HG03457 (cell line): ENCODE data around the gene DNAH14.
"Not testable (repeated sequence)": the region's sequence is repeated elsewhere in the genome, so short reads cannot be mapped to it uniquely, and the experiment has no call there.

Experiments used
- ATAC-seq: cut with Tn5 transposase; IDR thresholded peaks from one replicate; pipeline ENCODE4 v1.9.1; 2021; ENCODE audit warnings: moderate number of reproducible peaks; ENCODE audit not compliant: unreplicated experiment

The DNAH14 gene

DNA sequence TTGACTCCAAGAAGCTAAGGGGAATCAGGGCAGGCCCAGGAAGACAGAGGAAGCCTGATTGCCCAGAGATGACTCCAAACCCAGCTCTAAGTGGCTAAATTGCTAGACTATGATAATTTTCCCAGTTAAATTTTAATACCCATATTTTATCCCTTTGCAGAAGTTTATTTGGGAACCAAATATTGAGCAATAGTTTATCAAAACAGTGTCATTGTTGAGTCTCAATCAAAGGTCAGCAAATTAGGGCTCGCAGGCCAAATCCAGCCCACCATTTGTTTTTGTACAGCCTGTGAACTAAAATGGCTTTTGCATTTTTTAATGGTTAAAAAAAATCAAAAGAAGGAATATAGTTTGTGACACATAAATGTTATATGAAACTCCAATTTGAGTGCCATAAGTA, 451.2 kb downstream of the DNAH14 start:
- no peak for ATAC-seq

DNA sequence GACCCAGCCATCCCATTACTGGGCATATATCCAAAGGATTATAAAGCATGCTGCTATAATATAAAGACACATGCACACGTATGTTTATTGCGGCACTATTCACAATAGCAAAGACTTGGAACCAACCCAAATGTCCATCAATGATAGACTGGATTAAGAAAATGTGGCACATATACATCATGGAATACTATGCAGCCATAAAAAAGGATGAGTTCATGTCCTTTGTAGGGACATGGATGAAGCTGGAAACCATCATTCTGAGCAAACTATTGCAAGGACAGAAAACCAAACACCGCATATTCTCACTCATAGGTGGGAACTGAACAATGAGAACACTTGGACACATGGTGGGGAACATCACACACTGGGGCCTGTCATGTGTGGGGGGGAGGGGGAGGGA, 457.4 kb downstream of the DNAH14 start:
- ATAC-seq = not testable (repeated sequence)

DNA sequence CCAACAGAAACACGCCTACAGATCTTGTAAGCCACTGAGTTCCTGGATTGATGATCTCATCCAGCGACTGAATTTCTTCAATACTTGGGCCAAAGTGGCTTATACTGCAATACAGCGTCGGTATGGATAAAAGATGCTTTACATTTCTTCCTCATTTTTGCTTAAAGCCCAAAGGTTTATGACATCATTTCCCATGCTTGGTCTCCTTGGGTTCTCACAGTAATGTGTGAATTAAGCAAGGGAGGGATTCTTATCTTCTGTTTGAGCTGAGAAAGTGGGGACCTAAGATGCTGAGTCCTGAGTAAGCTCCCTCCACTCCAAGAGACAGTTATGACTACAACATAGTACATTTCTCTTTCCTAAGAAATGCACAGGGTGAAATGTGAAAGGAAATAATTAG, 458.9 kb downstream of the DNAH14 start:
- no peak for ATAC-seq

DNA sequence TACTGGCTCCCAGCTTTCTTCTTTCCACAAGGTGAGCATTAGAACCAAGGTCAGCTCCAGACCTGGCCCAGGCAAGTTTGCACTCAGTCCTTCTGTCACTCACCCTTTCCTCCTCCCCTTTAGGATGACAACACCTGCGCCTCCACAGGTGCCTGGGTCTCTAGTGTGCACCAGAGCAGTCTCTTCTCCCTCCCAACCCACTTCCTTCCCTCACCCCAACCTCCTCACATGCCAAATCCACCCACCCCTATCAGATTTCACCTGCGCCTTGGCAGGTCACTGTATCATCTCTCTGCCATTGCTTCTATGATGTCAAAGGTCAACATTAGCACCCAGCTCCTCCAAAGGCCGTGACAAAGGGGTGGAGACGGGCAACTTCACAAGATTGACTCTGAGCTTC, 460.4 kb downstream of the DNAH14 start:
- ATAC-seq = no peak

DNA sequence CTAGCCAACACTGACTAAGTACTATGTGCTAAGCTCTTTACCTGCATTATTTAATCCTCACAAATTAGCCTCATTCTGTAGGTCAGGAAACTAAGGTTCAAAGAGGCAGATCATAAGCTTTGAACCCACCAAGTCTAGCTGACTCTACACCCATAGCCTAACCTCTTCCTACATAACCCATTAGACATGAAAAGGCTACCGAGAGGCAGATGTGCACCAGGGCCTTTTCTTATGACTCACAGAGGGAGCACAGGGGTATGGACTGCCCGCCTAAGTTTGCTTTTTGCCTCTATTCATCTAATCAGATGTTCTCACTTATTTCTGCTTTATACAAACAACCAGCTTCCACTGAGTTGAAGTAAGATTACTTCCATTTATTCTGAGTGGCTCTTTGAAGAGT, 466.9 kb downstream of the DNAH14 start:
- no peak for ATAC-seq

DNA sequence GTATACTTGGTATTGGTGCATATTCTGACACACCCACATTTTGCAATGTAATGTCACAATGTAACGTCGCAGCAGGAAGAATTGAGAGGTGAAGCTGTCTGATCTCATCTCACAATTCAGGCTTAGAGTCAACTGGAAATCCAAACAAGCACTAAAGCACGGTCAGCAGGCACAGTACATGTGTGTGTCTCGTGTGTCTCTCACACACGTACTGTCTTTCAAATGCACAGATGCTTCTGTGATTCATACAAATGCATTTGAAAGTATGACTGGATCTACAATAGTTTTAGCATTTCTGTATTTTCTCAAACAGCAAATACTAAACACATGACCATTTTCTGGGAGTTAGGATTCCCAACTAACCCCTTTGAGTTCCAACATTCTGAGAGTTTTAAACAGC, 471.5 kb downstream of the DNAH14 start:
- no peak for ATAC-seq

DNA sequence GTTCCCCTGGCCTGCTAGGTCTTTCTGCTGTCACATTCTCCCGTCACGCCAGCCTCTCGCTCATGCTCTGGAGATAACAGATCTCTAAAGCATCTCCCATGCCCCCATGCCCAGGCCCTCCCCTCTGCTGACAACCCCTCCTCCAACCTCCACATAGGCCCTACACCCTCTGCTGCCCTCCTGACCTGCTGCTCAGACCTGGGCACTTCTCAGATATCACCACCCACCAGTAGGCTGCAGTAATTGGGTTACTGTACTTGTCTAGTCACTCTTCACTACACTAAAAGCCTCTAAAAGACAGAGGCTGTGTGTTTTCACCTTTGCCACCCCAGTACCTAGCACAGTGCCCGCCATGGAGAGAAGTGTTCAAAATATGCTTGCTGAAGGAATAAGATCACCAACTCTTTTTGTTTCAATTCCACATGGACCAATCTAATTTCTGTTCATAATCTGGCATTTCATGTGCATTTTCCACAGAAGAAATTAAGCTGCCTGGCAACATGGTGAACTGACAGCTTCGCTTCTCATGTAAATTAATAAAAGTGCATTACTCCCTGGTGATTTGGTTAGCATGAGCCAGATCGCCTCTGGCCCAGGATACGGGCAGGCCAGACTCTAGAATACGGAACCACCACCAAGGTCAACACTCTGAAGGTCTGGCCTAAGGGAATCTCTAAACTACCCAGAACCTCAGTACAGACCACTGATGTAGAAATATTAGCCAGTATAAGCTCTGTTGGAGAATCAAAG, 477.7 kb downstream of the DNAH14 start:
- no peak for ATAC-seq

DNA sequence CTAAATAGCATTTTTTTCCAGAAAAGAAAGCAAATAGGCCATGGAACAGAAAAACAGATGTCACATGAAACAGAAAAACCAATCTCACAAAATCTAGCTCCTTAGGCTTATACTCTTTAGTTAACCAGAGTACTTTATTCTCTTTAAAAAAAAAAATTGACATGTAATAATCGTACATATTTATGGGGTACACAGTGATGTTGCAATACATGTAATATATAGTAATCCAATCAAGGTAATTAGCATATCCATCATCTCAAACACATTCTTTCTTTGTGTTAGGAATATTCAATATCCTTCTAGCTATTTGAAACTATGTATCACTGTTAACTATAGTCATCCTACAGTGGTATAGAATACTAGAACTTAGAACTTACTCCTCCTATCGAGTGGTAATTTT, 478.3 kb downstream of the DNAH14 start:
- no peak for ATAC-seq

DNA sequence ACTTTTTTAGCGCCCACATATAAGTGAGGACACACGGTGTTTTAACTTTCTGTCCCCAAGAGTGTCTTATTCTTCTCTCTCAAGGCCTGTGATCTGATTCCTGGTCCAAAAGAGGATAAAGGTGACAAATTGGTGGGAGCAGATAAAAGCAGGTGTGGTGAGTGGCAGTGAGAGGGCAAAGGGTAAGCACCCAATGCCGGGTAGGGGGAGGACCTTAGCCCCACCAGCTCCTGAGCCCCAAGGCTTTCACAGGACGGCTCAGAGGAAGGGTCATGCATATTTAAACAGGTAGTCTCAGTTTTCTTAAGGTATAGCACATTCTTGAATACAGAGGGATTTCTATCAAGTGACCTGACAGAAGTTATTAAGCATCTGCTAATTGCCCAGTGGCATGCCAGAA, 478.8 kb downstream of the DNAH14 start:
- ATAC-seq = no peak

DNA sequence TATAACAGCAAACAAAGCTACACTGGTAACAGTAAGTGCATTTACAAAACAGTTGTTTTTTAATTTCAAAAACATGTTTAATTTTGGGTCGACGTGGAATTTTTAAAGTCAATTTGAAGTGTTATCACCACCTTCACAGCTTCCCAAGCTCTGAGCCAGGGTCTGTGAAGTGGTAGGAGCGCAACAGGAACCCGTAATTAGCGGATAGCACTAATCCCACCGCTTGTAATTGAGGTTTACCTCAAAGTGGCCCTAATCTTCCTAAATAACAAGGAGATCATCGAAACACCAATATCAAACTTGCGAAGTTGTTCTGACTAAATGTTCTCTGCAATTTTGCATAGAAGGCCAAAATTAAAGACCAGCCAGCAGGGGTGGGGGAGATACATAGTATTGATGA, 479.6 kb downstream of the DNAH14 start:
- no peak for ATAC-seq

DNA sequence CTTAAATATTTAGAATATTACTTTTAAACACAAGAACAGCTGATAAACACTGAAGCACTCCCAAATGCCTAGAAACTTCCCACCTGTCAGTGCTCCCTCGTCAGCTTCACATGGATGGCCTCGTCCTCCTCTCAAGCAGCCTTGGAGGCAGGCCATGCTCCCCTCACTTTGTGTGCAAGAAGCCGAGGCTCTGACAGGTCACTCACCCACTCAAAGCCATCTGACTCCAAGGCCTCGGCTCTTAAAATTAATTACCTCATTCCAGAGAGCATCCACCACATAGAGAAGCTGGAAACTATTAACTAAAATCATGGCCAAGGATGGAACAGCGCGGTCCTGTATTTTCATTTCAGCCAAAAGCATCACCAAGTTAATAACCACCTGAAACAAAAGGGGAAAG, 480.6 kb downstream of the DNAH14 start:
- no peak for ATAC-seq

DNA sequence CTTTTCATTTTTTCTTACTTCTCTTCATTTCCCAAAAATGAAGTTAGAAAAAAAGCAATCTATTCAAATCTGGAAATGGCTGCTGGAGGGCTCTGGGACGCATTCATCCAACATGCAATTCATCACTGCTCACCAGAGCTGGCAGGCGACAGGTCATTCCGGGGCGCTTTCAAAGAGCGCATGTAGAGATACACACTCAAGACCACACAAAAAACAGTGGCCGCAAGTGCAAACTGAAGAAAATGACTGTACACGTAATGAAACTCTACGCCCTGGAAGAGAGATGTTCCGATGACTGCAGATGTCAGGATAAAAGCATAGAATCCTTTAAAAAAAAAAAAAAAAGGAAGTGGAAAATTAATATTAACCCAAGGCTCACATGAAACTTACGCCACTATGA, 482.8 kb downstream of the DNAH14 start:
- ATAC-seq = no peak

DNA sequence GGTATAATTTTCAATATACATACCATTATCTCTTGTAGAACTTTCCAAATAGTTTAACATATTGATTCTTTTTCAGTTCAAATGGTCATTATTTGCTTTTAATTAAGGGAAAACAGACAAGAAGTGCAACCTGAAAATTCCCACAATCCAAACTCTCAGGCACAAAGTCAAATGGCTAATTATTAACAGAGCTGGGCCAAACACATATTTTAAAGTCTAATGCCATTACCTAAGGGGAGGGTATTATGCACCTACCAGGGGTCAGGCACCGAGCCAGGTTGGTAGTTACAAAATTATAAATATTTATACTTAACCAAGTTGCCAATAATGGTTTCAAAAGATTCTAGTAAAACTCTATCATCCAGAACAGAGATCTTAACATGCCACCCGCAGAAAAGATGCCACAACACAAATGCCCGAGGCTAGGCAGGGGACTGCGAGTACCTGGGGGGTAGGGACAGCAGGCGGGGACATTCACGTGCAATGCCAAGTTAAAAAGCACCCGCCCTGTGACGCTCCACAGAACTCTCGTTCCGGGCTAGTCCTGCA, 483.4 kb downstream of the DNAH14 start:
- no peak for ATAC-seq

DNA sequence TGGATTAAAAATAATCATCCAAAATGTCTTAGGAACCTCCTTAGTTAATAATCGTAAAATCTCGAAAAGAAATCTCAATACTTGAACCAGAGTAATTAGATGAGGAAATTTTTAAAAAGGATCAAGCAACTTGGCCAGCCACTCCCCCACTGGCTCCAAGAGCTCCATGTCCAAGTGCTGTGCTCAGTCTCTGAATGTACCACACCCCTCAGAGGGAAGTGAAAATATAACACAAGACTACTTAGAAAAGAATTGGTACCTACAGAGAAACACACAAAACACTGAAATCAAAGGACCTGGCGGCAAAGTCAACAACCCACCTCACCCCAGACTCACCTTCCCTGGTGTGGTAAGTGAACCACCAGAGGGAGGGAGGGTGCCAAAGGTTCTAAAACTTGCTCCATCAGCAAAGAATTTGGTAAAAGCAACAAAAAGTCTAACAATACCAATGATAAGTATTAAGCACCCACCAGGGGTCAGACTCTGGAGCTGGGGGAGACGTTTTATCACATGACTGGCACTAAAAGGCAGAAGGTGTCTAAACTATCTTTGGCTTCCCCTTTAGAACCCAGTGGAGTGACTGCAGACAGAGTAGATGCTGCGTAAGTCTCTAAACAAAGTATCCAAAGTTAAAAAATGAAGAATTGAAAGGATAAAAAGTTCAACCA, 484.4 kb downstream of the DNAH14 start:
- ATAC-seq = no peak

DNA sequence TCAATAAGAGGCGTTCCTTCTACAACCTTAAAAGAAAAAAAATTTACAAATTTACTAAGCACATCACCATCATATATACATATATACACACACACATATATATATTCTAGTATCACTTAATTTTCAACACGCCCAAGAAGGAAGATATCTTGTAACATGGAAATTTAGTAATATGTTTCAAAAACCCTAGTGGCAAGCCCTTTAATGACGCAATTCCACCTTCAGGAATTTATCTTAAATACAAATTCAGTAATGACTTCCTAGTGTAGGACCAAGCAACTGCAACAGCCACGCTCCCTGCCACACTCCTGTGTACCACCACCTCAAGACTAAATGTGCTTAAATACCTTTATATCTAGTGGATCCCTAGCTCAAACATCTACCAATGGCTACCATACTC, 485.8 kb downstream of the DNAH14 start:
- ATAC-seq = no peak

DNA sequence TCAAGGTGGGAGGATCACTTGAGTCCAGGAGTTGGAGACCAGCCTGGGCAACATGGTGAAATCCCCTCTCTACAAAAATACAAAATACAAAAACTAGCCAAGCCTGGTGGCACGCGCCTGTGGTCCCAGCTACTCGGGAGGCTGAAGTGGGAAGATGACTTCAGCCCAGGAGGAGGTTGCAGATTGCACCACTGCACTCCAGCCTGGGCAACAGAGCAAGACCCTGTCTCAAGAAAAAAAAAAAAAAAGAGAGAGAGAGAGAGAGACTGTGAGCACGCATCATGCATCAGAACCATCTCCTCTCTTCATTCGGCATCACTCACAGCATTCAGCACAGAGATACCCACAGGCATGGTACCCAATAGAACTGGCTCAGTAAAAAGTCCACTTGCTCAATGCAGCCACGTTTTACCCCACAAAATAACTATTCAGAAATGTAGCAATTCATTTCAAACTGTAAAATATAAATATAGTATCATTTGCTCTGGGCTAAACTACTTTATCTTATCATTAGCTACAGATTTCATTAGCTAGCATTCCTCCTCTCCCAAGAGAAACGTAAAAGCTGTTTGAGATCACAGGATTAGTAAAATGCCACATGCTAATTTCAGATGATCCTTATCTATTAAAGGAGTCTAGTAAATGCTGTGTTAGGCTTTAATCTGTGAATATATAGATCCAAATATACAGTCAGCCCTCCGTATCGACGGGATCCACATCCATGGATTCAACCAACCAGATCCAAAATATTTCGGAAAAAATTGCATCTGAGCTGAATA, 486.7 kb downstream of the DNAH14 start:
- no peak for ATAC-seq

DNA sequence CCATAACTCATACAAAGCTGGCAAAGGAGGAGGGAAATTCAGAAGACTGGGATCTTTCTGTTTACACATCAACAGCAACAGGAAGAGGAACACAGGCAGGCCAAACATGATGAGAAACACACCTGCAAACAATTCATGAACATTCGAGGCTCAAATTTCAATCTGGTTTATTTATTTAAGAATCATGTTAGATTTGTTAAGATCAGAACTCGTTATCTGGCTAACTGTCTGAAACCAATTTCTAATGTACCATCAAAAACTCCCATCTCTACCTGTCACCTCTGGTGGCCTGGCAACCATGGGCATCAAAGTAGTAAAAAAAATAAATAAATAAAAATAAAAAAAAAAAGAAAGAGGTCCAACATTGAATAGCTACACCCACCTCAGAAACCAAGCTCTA, 488.6 kb downstream of the DNAH14 start:
- no peak for ATAC-seq

DNA sequence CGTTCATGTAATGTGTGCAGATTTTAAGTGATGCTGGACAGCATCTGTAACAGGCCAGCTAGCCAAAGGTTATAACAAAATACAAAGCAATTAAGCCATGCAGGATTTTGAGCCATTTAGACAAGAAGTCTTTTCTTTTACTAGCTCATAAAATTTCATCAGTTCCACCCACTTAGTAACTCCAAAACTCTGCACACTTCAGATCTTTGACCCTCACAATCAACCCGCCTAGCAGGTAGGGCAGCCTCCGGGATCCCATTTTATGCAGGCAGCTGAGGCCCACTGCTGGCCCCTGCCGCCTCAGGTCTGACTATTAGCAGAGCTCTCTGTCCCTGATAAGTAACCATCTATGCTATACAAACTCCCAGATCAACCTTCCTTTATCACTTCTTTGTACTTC, 489.1 kb downstream of the DNAH14 start:
- no peak for ATAC-seq

DNA sequence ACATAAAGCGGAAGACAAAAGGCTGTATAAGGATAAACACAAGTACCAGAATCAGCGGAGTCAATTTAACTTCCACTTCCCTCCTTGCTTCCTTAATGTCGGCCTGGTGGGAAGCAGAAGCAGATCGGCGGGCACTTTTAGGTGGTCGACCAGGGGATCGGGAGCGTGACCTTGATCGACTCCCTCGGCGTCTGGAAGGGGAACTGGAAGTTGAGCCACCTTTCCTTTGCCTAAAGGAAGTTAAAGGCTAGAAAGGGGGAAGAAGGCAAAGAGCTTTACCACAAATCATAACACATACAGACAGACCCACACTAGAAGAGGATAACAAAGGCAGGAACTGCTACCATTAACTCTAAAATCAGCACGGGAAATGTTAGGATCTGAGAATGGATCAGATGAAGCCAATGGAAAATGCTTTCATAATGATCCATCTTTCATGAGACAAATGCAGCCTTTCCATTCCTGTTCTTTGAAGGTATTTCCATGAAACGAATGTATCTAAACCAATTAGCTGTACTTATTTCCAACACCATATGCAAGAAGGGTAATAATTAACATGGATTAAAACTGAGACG, 492.6 kb downstream of the DNAH14 start:
- no peak for ATAC-seq

DNA sequence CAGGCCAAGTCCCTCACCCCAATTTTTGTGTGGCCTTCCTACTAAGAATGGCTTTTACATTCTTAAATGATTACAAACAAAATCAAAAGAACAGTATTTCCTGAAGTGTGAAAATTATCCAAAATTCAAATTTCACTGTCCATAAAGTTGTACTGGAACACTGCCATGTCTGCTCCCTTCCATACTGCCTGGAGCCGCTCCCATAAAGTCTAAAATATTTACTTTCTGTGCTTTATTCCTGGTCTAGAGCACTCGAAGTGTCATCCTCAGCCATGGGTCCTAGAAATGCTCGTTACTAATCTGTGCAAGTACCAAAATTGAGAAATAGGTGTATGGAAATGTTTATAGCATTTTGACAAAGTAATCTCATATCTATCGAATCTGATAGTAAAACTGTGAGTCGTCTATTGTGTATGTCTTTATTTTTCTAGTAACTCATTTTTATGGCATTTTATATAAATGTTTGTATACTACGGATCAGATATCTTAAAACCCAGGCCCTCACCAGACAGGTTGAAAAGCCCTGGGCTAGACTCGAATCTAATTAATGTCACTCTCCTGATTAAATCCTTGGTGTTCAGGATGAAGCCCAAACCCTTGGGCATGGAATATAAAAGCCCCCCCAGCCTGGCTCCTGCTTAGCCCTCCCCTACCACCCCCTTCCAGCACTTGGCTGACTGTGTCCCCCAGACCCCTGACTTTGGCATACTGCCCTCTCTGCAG, 493.5 kb downstream of the DNAH14 start:
- ATAC-seq = no peak

DNA sequence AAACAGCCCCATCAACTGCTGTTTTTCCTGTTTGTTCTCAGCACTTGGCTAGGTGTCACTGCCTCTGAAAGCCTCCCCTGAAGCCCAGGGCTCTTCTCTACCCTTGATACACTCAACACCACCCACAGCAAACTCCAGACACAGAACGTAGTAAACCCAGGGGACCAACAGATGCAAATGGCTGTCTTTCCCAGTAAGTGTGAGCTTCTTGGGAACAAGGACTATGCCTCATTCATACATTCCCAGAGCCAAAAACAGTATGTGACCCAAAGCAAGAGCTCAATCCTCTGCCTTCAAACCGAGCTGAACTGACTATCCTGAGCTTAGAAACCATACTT, 494.0 kb downstream of the DNAH14 start:
- ATAC-seq = no peak
